GM19397 (cell line): ENCODE results near the gene GSTM5.
"Not testable (repeated sequence)": the region's sequence is repeated elsewhere in the genome, so short reads cannot be mapped to it uniquely, and the experiment has no call there.

Source experiments
- ATAC-seq: cut with Tn5 transposase; IDR thresholded peaks from one replicate; pipeline ENCODE4 v1.9.1; 2021; ENCODE audit warnings: mild to moderate bottlenecking, moderate library complexity; ENCODE audit not compliant: unreplicated experiment

The GSTM5 gene

GRCh38 chr1:109711593-109712320 lies at the start of gene GSTM5:
Gene GSTM5 (plus strand): TSS chr1:109712251. CDS start chr1:109712313, 62 bp downstream.
- not testable (repeated sequence) for ATAC-seq

GRCh38 chr1:109664671-109665070 lies 47.4 kb upstream of the GSTM5 start:
- ATAC-seq: no peak

- ATAC-seq: peak; percentile 96
These were observed 44.5 kb upstream of the GSTM5 start, which contains the start of gene GSTM2 for GRCh38 chr1:109667452-109668122. Gene GSTM2 (plus strand): TSS chr1:109668057. CDS start chr1:109668116, 59 bp downstream.

GRCh38 chr1:109668123-109668775 lies 43.8 kb upstream of the GSTM5 start:
- no peak for ATAC-seq

- ATAC-seq: no peak
These were observed 42.7 kb upstream of the GSTM5 start for GRCh38 chr1:109669246-109669948.

- ATAC-seq: not testable (repeated sequence)
These were observed 42.1 kb upstream of the GSTM5 start for GRCh38 chr1:109669949-109670302.

GRCh38 chr1:109671067-109671466 lies 41.0 kb upstream of the GSTM5 start:
- ATAC-seq: no peak

- not testable (repeated sequence) for ATAC-seq
These were observed 38.2 kb upstream of the GSTM5 start for GRCh38 chr1:109673861-109674260.

GRCh38 chr1:109676683-109677381 lies 35.2 kb upstream of the GSTM5 start:
- not testable (repeated sequence) for ATAC-seq

- no peak for ATAC-seq
These were observed 34.6 kb upstream of the GSTM5 start for GRCh38 chr1:109677459-109677858.

GRCh38 chr1:109678637-109679036 lies 33.4 kb upstream of the GSTM5 start:
- not testable (repeated sequence) for ATAC-seq

GRCh38 chr1:109684777-109685176 lies 27.3 kb upstream of the GSTM5 start:
- ATAC-seq: not testable (repeated sequence)

- not testable (repeated sequence) for ATAC-seq
These were observed 26.7 kb upstream of the GSTM5 start for GRCh38 chr1:109685399-109685798.

GRCh38 chr1:109685890-109686289 lies 26.2 kb upstream of the GSTM5 start:
- ATAC-seq: not testable (repeated sequence)

- ATAC-seq: not testable (repeated sequence)
These were observed 24.9 kb upstream of the GSTM5 start for GRCh38 chr1:109687109-109687508.

- peak; percentile 94 for ATAC-seq
These were observed 24.2 kb upstream of the GSTM5 start, which contains the start of gene GSTM1 for GRCh38 chr1:109687641-109688499. Gene GSTM1 (plus strand): TSS chr1:109687817. CDS start chr1:109687874, 57 bp downstream.

- ATAC-seq: no peak
These were observed 22.1 kb upstream of the GSTM5 start for GRCh38 chr1:109689844-109690405.

- ATAC-seq: no peak
These were observed 20.3 kb upstream of the GSTM5 start for GRCh38 chr1:109691759-109692158.

GRCh38 chr1:109694400-109694799 lies 17.7 kb upstream of the GSTM5 start:
- ATAC-seq: not testable (repeated sequence)
